Activated CD8-positive, alpha-beta T cell treated with anti-CD3 and anti-CD28 coated beads, Interleukin-2, amount 10 ng/mL, durations not matched to agents 7 days and 5 days (primary cell): Measurements from ENCODE around the gene SLC23A2. TPM values are rescaled to one million over a fixed set of nuclear protein-coding genes. Genes with fewer than 3 reads are reported as not detected.

Experiments used
- ATAC-seq: fragments of 150-1000 bp; cut with Tn5 transposase; one replicate; pipeline ENCODE4 v1.10.0; 2021; ENCODE audit warnings: moderate library complexity
- CTCF ChIA-PET: fragments of 350-600 bp; sonication (Branson Sonifier 250); formaldehyde crosslinking; loops from one replicate; lab custom pipeline; 2021; ENCODE audit warnings: antibody characterized with exemption; lab: Charles Lee
- POLR2A ChIA-PET: fragments of 350-600 bp; sonication (Branson Sonifier 250); formaldehyde crosslinking; loops from one replicate; lab custom pipeline; 2021; ENCODE audit warnings: antibody characterized with exemption; lab: Charles Lee
- DNase-seq: peaks from one replicate; pipeline ENCODE4 v3.0.0-alpha.2; 2020
- H3K27ac Mint-ChIP-seq: one replicate; pipeline ENCODE4 v1.8.0; 2021; ENCODE audit warnings: mild to moderate bottlenecking, mixed read lengths
- H3K27me3 Mint-ChIP-seq: one replicate; pipeline ENCODE4 v1.8.0; 2021; ENCODE audit warnings: low read depth, mixed read lengths
- H3K36me3 Mint-ChIP-seq: one replicate; pipeline ENCODE4 v1.8.0; 2021; ENCODE audit warnings: low read depth, mixed read lengths
- H3K4me1 Mint-ChIP-seq: one replicate; pipeline ENCODE4 v1.8.0; 2021; ENCODE audit warnings: low read depth, mixed read lengths
- H3K4me3 Mint-ChIP-seq: one replicate; pipeline ENCODE4 v1.8.0; 2021; ENCODE audit warnings: mild to moderate bottlenecking, mixed read lengths
- H3K9me3 Mint-ChIP-seq: one replicate; pipeline ENCODE4 v1.8.0; 2022; ENCODE audit warnings: mixed read lengths; ENCODE audit not compliant: insufficient read depth
- total RNA-seq, 2 experiments: library from RNA; stranded (reverse); gene quantifications; one replicate each; pipeline ENCODE4 v1.2.3, GENCODE V29; 2021

Gene SLC23A2
- total RNA-seq, 2 experiments from 2014 or later: 14.7 to 16.7 TPM

GRCh38 chr20:4836473-4836872 is 164.8 kb downstream of the SLC23A2 start:
- Mint-ChIP-seq H3K36me3 (no peaks in the 10 kb centered on the region), H3K9me3 (no peaks in the 10 kb centered on the region), H3K27me3 (peaks cover 16% of the 10 kb centered on the region), H3K4me1 (no peaks in the 10 kb centered on the region), H3K4me3 (no peak overlapping the region), H3K27ac (no peak overlapping the region)
- CTCF ChIA-PET: interaction anchor here (0.8 to 1.1 kb wide), 2 partner anchors 119 to 264 kb away, joined by 3 to 4 read pairs; no protein-coding TSS in a partner anchor
- POLR2A ChIA-PET: no interaction called here
- ATAC-seq (no peak), DNase-seq (no peak)

GRCh38 chr20:4835244-4836177 is 165.8 kb downstream of the SLC23A2 start:
- CTCF ChIA-PET: interaction anchor here (0.8 kb wide), 1 partner anchor 265 kb away, joined by 3 read pairs; no protein-coding TSS in a partner anchor

GRCh38 chr20:4833074-4833728 is 168.1 kb downstream of the SLC23A2 start:
- CTCF ChIA-PET: interaction anchor here (0.6 to 1.5 kb wide), 4 partner anchors 114 to 223 kb away, joined by 3 read pairs; no protein-coding TSS in a partner anchor
- no peak for DNase-seq

More at GRCh38 chr20:4835244-4836177, 165.8 kb downstream of the SLC23A2 start:
- DNase-seq (no peak), ATAC-seq (no peak)
- no peak overlapping the region for H3K27ac Mint-ChIP-seq
- H3K4me1 Mint-ChIP-seq: no peaks in the 10 kb centered on the region
- H3K36me3 Mint-ChIP-seq: no peaks in the 10 kb centered on the region
- peaks cover 16% of the 10 kb centered on the region for H3K27me3 Mint-ChIP-seq
- POLR2A ChIA-PET: no interaction called here
- H3K4me3 Mint-ChIP-seq: no peak overlapping the region
- H3K9me3 Mint-ChIP-seq: no peaks in the 10 kb centered on the region

GRCh38 chr20:4832469-4832868 is 168.8 kb downstream of the SLC23A2 start:
- no peaks in the 10 kb centered on the region for H3K9me3 Mint-ChIP-seq
- H3K27me3 Mint-ChIP-seq: peaks cover 10% of the 10 kb centered on the region
- ChIA-PET POLR2A (interaction anchor here (1.1 kb wide), 1 partner anchor 21 kb away, joined by 4 read pairs; no protein-coding TSS in a partner anchor), CTCF (interaction anchor here (0.9 to 1.2 kb wide), 2 partner anchors 123 to 224 kb away, joined by 3 read pairs; no protein-coding TSS in a partner anchor)
- no peak for DNase-seq
- H3K4me3 Mint-ChIP-seq: no peak overlapping the region
- no peaks in the 10 kb centered on the region for H3K36me3 Mint-ChIP-seq
- no peak overlapping the region for H3K27ac Mint-ChIP-seq
- ATAC-seq: no peak
- H3K4me1 Mint-ChIP-seq: no peaks in the 10 kb centered on the region

More at GRCh38 chr20:4833074-4833728, 168.1 kb downstream of the SLC23A2 start:
- POLR2A ChIA-PET: interaction anchor here (1.1 kb wide), 1 partner anchor 22 kb away, joined by 4 read pairs; no protein-coding TSS in a partner anchor
- Mint-ChIP-seq H3K27me3 (peaks cover 14% of the 10 kb centered on the region), H3K27ac (no peak overlapping the region), H3K36me3 (no peaks in the 10 kb centered on the region), H3K9me3 (no peaks in the 10 kb centered on the region), H3K4me1 (no peaks in the 10 kb centered on the region), H3K4me3 (no peak overlapping the region)
- ATAC-seq: no peak

- POLR2A ChIA-PET: no interaction called here
- Mint-ChIP-seq H3K4me1 (no peaks in the 10 kb centered on the region), H3K27ac (no peak overlapping the region), H3K4me3 (no peak overlapping the region), H3K9me3 (no peaks in the 10 kb centered on the region), H3K36me3 (no peaks in the 10 kb centered on the region), H3K27me3 (peaks cover 4% of the 10 kb centered on the region)
- CTCF ChIA-PET: interaction anchor here (0.9 to 1.5 kb wide), 2 partner anchors 17 to 72 kb away, joined by 3 read pairs; no protein-coding TSS in a partner anchor
- no peak for ATAC-seq
- no peak for DNase-seq
Observed at GRCh38 chr20:4830696-4831095, 170.6 kb downstream of the SLC23A2 start.

GRCh38 chr20:4830259-4830658 is 171.1 kb downstream of the SLC23A2 start:
- ChIA-PET POLR2A (no interaction called here), CTCF (interaction anchor here (0.9 to 1.5 kb wide), 2 partner anchors 16 to 71 kb away, joined by 3 read pairs; no protein-coding TSS in a partner anchor)
- no peak for ATAC-seq
- Mint-ChIP-seq H3K27ac (no peak overlapping the region), H3K36me3 (no peaks in the 10 kb centered on the region), H3K4me3 (no peak overlapping the region), H3K9me3 (no peaks in the 10 kb centered on the region), H3K4me1 (no peaks in the 10 kb centered on the region), H3K27me3 (peaks cover 3% of the 10 kb centered on the region)
- no peak for DNase-seq

- Mint-ChIP-seq H3K27me3 (peaks cover 2% of the 10 kb centered on the region), H3K4me3 (no peak overlapping the region), H3K9me3 (no peaks in the 10 kb centered on the region), H3K36me3 (no peaks in the 10 kb centered on the region), H3K27ac (no peak overlapping the region), H3K4me1 (no peaks in the 10 kb centered on the region)
- DNase-seq (no peak), ATAC-seq (no peak)
- ChIA-PET CTCF (interaction anchor here (0.9 to 1.5 kb wide), 3 partner anchors 15 to 71 kb away, joined by 3 read pairs; no protein-coding TSS in a partner anchor), POLR2A (no interaction called here)
Observed at GRCh38 chr20:4829514-4830215, 171.6 kb downstream of the SLC23A2 start.

- DNase-seq (no peak), ATAC-seq (no peak)
- H3K27ac Mint-ChIP-seq: no peak overlapping the region
- CTCF ChIA-PET: interaction anchor here (1.0 kb wide), 1 partner anchor 15 kb away, joined by 3 read pairs; no protein-coding TSS in a partner anchor
- no peak overlapping the region for H3K4me3 Mint-ChIP-seq
- POLR2A ChIA-PET: no interaction called here
- no peaks in the 10 kb centered on the region for H3K36me3 Mint-ChIP-seq
- peaks cover 2% of the 10 kb centered on the region for H3K4me1 Mint-ChIP-seq
- no peaks in the 10 kb centered on the region for H3K9me3 Mint-ChIP-seq
- peaks cover 2% of the 10 kb centered on the region for H3K27me3 Mint-ChIP-seq
Observed at GRCh38 chr20:4828830-4829513, 172.3 kb downstream of the SLC23A2 start.

GRCh38 chr20:4821590-4821989 is 179.7 kb downstream of the SLC23A2 start:
- Mint-ChIP-seq H3K27me3 (no peaks in the 10 kb centered on the region), H3K9me3 (no peaks in the 10 kb centered on the region), H3K36me3 (peaks cover 43% of the 10 kb centered on the region), H3K27ac (no peak overlapping the region), H3K4me1 (peaks cover 44% of the 10 kb centered on the region), H3K4me3 (peak overlapping the region; percentile 93)
- POLR2A ChIA-PET: no interaction called here
- CTCF ChIA-PET: no interaction called here
- DNase-seq: no peak
- ATAC-seq: no peak

- CTCF ChIA-PET: no interaction called here
- DNase-seq: no peak
- Mint-ChIP-seq H3K27ac (peak overlapping the region; percentile 54), H3K9me3 (no peaks in the 10 kb centered on the region), H3K36me3 (peaks cover 46% of the 10 kb centered on the region), H3K4me1 (peaks cover 44% of the 10 kb centered on the region), H3K4me3 (peak overlapping the region; percentile 93), H3K27me3 (no peaks in the 10 kb centered on the region)
- no peak for ATAC-seq
- POLR2A ChIA-PET: no interaction called here
Observed at GRCh38 chr20:4820806-4821518, 180.3 kb downstream of the SLC23A2 start.
